ENCODE measurements around the gene ATP6V1D.
A peak's percentile ranks its signal among the peaks of the same experiment; 100 is the strongest.

DNA sequence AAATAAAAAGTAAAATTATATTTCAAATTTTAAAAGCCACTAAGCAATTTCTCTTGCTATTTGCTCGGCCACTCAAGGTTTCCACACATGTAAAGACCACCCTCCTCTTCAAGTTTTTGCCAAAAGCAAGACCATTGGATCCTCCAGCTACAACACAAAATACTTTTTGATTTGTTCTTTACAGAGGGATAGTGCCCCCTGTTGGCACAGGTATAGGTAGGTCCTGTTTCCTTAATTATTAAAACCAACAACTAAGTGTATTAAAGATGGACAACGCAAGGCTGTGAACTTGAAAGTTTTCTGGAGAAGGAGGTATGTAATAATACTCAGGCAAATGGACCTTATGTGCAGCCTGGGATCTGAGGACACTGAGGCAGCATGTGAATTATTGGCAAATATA, 23.8 kb downstream of the ATP6V1D start:
- TF ChIP-seq EZH2 (IDR thresholded peaks at IDR 0.05; ENCODE audit: low read length) (no peak), CTCF (optimal IDR thresholded peaks at IDR 0.05 in 1 of 3, IDR thresholded peaks at IDR 0.05 in 1 of 3, conservative IDR thresholded peaks at IDR 0.05 in 1 of 3; ENCODE audit: extremely low read depth in 1 of 3, insufficient read depth in 2 of 3, low read length in 3 of 3) (peak; percentile 10 to 41 (median 27))

All from keratinocyte (primary cell).